ENCODE data around the gene ZFR2.

Gene ZFR2

DNA sequence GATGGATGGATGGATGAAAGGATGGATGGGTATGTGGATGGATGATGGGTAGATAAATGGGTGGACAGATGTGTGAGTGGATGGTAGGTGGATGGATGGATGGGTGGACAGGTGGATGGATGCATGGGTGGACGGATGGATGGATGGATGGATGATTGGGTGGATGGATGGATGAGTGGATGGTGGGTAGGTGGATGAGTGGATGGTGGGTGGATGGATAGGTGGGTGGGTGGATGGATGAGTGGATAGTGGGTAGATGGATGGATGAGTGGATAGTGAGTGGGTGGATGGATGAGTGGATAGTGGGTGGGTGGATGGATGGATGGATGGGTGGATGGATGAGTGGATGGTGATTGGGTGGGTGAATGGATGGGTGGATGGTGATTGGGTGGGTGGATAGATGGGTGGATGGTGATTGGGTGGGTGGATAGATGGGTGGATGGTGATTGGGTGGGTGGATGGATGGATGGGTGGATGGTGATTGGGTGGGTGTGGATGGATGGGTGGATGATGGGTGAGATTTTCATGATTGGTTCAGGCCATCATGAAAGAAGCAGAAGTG is 92.3 kb downstream of the ZFR2 start:
- no peak overlapping the region for H3K4me3 ChIP-seq (ENCODE audit: low read length)
- no peak for TF ChIP-seq ZNF274 (IDR thresholded peaks at IDR 0.05; ENCODE audit: low read depth, low read length)

DNA sequence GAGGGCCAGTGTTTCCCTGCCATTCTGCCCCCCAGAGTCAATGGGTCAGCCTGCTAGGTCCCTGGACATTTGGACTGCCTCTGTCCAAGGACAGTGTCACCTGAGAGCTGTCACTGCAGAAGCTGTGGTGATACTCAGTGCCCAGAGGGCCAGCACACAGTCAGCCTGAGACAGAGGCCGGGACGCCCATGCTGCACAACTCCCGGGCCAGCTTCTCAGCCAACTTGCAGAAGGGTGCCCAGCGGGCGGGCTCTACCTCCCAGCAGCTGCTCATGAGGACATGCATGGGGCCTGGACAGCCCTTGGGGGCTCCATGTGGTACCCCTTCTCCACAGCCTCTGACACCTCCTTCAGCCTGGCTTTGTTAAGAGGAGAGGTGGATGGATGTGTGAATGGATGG is 93.0 kb downstream of the ZFR2 start:
- TF ChIP-seq ZNF274 (IDR thresholded peaks at IDR 0.05; ENCODE audit: low read depth, low read length) = no peak
- no peak overlapping the region for H3K4me3 ChIP-seq (ENCODE audit: low read length)

DNA sequence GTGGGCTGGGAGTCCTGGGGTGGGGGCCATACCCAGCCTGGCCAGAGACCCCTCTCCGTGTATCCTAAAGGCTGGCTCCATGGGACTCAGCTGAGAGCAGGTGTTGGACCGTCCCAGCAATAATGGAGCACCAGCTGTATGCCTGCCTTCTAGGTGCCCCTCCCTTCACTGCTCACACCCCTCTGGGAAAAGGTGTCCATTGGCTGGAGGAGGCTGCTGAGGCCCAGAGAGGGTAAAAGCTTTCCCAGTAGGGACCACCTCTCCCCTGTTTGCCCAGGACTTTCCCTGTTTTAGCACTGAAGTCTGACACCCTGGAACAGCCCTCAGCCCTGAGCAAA is 93.5 kb downstream of the ZFR2 start:
- no peak overlapping the region for H3K4me3 ChIP-seq (ENCODE audit: low read length)
- TF ChIP-seq ZNF274 (IDR thresholded peaks at IDR 0.05; ENCODE audit: low read depth, low read length) = no peak

DNA sequence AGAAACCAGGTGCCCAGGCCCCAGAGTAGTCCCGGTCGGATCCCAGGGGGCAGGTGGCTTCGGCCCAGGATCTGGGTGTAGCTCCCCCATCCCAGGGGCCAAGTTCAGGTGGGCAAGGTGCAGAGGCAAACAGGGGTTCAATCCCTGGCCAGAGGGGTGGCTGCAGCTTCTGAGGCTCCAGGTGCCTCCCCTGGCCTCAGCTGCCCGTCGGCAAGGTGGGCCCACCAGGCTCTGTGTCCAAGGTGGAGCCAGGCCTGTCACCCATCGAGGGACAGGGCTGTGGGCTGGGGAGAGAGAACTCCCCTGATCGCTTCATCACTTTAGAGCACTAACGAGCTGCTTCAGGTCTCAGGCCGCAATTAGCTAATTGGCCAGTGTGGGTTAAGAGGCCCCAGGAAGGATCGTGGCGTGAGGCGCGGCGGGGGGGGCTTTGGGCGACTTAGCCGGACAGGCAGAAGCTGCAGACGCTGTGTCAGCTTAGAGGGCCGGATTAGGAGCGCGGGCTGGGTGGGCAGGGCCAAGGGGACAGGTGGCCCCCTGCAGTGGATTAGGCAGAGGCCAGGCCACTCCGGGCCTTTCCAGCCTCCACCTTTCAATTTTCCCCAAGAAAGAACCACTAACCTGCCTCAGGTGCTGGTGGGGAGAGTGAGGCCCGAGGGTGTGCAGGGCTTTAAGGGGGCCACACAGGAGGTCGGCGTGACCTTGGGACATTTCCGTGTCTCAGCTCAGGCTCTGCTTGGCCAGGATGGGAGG is 94.0 kb downstream of the ZFR2 start:
- no peak for TF ChIP-seq ZNF274 (IDR thresholded peaks at IDR 0.05; ENCODE audit: low read depth, low read length)
- H3K4me3 ChIP-seq (ENCODE audit: low read length) = no peak overlapping the region

DNA sequence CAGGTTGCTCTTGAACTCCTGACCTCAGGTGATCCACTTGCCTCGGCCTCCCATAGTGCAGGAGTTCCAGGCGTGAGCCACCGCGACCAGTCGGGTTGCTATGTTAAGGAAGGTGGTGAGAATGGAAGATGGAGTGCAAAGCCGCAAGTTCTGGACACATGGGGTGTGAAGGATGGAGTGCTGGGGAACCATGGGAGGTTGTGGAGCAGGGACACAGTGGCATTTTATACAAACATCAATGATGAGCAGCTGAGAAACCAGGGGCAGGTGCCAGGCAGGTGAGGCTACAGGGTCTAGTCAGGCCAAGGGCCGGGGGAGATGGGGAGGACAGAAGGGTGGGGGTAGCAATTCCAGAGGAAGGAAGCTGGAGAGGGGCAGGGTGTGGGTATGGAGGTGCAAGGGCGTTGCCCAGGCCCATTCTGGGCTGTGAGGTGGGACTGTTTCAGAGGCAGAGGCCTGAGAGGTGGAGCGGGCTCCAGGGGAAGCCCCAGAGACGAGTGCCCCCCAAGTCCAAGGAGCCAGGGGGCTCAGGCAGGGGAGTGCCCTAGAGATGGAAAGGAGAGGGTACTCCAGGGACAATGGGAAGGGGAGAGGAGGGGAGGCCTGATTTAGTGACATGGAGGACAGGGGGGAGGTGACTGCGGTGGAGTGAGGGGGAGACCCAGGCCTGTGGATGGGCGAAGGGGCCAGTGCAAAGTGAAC is 94.9 kb downstream of the ZFR2 start:
- no peak for TF ChIP-seq ZNF274 (IDR thresholded peaks at IDR 0.05; ENCODE audit: low read depth, low read length)

DNA sequence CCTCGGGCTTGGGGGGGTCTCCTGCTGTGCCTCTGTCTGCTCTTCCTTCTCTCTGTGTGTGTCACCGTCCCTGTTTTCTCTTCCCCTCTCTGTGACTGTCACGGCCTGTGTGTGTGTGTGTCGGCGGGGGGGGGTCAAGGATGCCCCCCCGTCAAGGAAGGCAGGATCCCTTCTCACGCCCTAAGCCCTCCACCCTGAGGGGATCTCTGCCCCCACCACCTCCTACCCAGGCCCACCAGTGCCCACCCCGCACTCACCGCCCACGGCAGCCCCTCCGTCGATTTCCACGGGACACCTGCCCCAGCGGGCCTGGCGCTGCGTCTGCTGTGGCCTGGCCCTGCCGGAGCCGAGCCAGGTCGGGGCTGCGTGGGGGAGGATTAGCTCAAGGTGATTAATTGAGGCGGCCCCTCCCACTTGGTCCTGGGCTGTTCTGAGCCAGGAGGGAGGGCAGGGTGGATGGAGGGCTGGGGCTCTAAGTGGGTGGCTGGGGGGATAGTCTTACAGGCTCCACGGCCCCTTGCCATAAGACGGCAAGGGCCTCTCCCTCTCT is 96.9 kb downstream of the ZFR2 start, which contains the start of gene RAX2:
Gene RAX2, minus strand, starts transcription at position 323 of the 550 bp plus-strand sequence. CDS start 486 bp downstream, outside the sequence.
- no peak for TF ChIP-seq ZNF274 (IDR thresholded peaks at IDR 0.05; ENCODE audit: low read depth, low read length)
- H3K4me3 ChIP-seq (ENCODE audit: low read length) = no peak within 1 kb of the TSS

More for the DNA sequence above, 94.9 kb downstream of the ZFR2 start:
- no peak overlapping the region for H3K4me3 ChIP-seq (ENCODE audit: low read length)

DNA sequence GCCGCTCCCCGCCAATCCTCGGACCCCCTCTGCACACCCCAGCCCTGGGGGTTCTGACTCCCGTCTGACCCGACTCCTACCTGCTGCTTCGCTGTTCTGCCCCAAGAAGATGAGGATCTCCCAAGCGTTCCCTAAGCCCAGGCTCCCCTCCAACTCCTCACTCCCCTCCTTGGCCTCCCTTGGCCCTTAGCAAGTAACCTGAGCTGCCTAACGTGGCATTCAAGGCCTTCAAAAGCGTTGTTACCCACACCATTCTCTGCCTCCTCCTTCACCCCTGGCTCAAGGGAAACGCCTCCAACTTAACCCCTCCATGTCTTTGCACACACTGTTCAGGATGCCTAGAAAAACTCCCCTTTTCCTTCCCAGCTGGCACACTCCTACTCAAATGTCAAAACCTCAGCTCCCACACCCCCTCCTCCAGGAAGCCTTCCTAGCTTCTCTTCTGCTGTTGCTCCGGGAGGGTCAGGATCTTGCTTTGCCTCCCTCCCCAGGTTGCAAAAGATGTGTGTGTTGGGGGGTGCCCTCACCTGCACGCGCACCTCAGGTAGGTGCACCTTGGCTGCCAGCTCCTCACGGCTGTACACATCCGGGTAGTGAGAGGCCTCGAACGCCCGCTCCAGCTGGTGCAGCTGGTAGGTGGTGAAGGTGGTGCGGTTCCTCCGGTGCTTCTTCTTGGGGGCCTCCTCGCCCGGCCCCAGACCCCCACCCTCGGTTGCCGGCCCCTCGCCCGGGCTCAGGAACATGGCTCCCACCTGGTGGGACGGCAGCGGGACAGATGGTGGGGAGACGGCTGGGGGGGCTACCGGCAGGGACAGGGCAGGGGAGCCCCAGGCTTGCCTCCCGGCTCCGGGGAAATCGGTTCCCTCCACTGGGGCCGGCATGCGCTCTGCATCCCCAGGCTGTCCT is 97.6 kb downstream of the ZFR2 start:
- TF ChIP-seq ZNF274 (IDR thresholded peaks at IDR 0.05; ENCODE audit: low read depth, low read length) = no peak
- H3K4me3 ChIP-seq (ENCODE audit: low read length) = no peak overlapping the region

DNA sequence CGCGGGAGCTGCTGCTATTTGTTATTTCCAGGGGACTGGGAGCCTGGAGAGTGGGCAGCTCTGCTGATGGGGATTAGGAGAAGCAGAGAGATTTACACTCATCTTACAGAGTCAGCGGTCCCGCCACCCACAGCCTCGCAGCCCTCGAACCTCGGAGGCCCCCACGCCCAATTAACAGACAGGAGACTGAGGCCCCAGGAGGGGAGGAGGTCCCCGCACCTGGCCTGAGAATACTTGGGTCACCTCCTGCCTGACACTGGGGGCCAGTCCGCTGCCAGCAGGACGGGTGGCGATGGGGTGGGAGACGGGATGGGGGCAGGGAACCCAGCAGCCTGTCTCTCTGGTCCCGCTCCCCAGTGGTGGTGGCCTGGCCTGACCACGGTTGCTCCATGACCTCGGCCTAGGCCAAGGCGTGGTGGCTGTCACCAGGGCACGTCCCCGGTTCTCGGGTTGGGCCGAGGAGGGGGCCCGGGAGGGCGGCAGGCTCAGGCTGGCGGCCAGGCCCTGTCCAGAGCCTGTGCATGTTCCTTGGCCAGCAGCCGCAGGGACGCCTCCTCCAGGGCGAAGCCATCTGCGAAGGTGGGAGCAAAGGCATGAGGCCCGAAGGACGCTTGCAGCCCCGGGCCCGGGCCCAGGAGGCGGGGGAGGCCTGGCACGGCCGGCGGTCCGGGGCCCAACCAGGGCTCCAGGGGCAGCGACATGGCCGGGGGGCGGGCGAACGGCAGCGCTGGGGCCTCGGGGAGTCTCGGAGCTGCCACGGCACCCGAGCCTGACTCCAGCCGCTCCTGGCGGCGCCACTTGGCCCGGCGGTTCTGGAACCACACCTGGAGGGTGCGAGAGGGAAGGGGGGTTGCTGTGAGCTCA is 98.5 kb downstream of the ZFR2 start:
- no peak overlapping the region for H3K4me3 ChIP-seq (ENCODE audit: low read length)
- no peak for TF ChIP-seq ZNF274 (IDR thresholded peaks at IDR 0.05; ENCODE audit: low read depth, low read length)

DNA sequence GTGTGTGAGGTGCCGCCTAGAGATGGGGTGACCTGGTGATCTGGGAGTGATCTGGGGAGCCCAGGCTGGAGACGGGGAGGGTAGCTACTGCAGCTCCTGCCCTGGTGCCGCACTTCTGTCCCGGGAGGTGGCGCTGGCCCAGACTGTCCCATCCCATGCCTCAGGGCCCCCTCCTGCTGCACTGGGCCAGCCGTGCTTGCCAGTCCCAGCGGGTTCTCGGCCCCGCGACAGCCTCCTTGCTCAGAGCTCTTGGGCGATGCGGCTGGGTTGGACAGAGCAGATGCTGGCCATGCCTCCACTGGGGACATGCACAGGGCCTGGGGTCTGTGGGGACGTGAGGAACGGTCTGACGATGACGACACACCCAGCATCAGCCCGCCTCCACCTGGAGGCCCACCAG is 99.3 kb downstream of the ZFR2 start:
- no peak for TF ChIP-seq ZNF274 (IDR thresholded peaks at IDR 0.05; ENCODE audit: low read depth, low read length)
- no peak overlapping the region for H3K4me3 ChIP-seq (ENCODE audit: low read length)

DNA sequence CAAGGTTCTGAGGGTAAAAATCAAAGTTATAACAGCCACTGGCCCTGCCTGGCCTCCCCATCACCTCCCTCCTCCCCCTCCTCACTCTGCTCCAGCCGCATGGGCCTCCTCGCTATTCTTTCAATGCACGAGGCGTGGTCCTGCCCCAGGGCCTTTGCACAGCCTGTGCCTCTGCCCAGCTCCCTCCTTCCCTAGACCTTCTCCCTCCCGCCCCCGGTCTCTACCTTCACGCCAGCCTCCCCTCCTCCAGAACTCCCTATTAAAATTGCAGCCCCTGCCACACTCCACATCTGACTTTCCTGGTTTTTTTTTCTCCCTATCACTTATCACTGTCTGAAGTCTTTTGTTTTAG is 100.1 kb downstream of the ZFR2 start:
- H3K4me3 ChIP-seq (ENCODE audit: low read length) = no peak overlapping the region
- TF ChIP-seq ZNF274 (IDR thresholded peaks at IDR 0.05; ENCODE audit: low read depth, low read length) = no peak

DNA sequence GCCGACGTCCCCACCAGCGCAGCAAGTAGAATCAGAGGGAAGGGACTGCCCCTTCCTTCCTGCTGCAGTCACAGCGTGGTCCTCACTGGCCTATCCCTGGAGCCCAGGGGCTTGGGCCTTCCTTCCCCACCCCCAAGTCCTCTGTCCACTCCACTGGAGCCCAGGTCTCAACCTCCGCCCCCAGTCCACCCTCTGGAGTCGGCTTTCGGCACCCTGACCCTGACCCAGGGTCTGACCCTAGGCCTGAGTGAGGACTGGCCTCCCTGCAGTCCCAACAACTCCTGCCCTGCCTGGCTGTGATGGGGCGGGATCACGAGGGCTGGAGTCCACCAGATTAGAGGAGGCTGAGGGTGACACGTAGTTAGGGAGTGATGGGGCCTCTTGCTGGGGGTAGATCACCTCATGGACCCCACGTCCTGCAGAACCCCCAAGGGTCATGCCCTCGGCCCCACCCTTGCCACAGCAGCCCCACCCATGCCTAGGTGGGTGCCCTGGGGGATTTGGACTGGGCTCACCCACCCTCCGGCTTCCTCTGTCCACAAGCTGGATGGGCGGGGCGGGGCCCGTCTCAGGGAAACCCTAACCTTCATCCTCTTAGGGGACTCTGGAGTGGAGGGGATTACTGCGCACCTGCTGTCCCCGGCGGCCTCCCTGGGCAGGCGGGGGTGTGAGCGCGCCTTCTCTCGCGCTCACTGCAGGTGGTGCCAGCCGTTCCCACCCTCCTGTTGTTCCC is 100.7 kb downstream of the ZFR2 start:
- TF ChIP-seq ZNF274 (IDR thresholded peaks at IDR 0.05; ENCODE audit: low read depth, low read length) = no peak

DNA sequence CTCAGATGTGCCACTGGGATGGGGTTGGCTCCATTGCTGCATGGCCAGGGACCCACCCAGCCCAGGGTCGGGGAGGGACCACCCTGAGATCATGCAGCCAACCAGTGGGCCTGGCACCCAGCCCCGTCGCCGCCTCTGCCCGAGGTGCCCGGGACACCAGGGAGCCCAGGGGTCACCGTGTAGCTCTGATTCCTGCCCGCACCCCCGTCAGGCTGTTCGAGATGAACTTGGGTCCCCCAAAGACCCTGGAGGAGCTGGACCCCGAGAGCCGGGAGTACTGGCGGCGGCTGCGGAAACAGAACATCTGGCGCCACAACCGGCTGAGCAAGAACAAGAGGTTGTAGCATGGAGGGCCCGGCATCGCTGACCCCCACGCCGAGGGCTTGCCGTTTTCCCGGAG is 101.8 kb downstream of the ZFR2 start:
- TF ChIP-seq ZNF274 (IDR thresholded peaks at IDR 0.05; ENCODE audit: low read depth, low read length) = no peak
- no peak overlapping the region for H3K4me3 ChIP-seq (ENCODE audit: low read length)

More for the DNA sequence above, 100.7 kb downstream of the ZFR2 start:
- no peak overlapping the region for H3K4me3 ChIP-seq (ENCODE audit: low read length)

Data from GM08714 (cell line).